Measurements from ENCODE around the gene LTBR.

Gene LTBR

DNA sequence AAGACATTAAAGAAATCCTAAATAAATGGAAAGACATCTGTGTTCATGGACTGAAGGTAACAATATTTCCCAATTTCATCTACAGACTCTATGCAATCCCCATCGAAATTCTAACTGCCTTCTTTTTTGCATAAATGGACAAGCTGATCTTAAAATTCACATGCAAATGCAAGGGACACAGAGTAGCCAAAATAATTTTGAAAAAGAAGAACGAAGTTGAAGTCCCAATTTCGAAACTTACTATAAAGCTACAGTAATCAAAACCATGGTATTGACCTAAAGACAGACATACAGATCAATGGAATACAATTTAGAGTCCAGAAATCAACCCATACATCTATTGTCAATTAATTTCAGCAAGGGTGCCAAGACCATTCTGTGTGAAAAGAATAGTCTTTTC, 44.4 kb downstream of the LTBR start:
- no peak for DNase-seq

DNA sequence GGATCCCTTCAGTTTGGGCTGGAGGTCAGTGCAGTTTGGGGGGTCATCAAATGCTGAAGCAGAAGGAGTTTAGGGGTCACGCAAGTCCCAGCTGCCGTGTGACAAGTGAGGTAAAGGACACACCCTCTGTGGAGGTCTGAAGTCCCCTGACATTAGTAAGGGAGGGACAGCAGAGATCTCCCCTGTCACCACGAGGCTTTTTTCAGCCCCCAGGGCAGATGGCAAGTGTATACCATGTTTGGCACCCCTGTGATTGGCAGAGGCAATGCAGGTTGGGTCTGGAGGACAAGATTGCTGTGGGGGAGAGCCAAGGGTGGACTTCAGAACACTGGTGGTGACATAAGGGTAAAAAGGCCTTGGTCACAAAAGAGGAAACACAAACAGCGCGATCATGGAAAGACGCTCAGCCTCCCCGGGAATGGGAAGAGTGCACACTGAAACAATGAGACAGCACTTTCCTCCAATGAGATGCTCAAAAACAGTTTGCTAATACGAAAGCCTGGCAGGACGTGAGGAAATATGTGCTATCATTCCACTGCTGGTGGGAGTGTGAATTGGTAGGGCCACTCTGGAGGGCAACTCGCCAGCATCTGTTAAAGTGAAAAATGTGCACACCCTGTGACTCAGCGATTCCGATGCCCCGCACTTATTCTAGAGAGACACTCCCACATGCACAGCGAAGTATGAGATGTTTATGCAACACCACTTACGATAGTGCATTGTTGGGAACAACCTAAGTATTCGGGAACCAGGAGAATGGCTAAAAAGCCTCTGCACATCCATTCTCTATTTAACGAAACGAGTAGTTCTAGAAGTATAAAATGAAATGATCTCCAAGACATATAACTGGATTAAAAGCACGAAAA, 46.4 kb downstream of the LTBR start:
- DNase-seq: no peak

- no peak for DNase-seq
Measured at GRCh38 chr12:6432991-6433390, 49.0 kb downstream of the LTBR start.

DNA sequence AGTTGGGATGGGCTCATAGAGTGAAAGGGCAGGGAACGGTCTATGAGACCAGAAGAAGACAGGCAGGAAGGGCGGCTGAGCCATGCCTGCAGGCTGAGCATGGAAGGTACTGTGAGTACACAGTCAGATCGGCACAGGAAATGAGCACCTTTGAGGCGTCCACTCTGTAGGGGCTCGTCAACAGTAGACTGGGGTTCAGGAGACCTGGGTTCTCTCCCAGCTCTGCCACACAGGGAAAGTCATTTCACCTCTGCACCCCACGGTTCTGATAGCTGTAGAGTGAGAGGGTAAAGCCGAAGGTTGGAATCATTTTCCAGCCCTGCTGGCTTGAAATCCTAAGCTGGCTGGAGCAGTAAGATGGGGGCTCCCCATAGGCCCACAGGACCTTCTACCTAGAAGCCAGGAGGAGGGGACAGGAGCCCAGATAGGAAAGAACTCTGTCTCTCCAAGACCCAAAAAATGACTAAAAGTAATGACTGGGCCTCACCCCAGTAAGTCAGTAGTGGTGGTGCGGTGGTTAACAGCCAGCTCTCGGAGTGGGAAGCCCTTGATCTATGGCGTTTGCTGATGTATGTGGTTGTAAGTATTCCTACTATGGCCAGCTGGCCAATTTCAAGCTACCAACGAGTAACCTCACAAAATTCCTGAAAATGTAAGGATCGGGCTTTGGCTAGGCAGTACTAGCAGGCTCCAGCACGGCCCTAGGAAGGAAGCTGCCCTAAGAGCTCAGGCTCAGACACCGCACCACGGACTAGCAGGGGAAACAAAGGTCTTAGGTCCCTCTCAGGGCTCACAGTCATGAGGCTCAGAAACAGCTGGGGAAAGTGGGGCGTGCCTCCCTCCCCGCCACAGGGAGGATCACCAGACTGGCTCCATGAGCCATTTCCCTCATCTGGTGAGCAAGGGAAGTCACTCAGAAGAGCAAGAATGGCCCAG, 50.5 kb downstream of the LTBR start:
- no peak for DNase-seq

- DNase-seq: no peak
Measured at GRCh38 chr12:6435961-6436715, 52.2 kb downstream of the LTBR start.

DNA sequence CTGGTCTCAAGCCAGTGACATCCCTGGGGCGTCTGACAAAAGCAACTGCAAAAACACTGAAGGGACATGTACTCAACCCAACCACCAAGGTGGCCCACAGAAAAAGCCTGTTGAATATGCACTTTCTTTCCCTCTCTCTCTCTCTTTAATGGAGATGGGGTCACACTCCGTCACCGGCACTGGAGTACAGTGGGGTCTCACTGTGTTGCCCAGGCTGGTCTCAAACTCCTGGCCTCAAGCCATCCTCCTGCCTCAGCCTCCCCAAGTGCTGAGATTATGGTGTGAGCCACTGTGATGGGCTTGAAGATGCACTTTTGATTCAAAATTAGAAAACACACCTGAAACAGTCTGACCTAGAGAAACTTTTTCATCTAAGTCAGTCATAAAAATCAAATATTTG, 53.6 kb downstream of the LTBR start:
- DNase-seq: no peak

DNA sequence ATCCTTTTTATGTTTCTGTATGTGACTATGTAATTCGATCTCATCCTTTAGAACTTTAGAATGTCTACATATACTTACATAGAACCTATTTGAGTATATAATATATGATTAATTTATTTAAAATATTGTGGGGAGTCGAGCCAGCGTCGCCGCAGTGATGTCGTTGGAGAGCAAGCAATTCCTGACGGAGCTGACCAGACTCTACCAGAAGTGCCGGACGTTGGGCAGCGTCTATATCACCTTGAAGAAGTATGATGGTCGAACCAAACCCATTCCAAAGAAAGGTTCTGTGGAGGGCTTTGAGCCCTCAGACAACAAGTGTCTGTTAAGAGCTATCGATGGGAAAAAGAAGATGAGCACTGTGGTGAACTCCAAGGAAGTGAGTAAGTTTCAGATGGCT, 54.4 kb downstream of the LTBR start:
- no peak for DNase-seq

DNA sequence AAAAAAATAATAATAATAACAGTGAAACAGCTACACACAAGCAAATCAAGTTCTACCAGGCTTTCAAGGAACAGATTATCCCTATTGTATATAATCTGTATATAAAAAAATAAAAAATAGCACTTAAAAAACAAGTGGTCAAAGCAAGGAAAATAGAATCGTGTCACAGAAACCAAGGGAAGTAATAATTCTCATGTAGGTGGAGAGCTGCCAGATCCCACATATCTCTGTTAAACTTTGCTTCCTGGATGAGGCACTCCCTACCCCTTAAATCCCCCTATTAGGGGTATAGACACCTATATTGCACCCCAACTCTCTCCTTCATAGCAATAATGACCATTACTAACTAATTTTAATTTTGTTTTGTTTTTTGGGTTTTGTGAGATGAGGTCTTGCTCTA, 56.4 kb downstream of the LTBR start:
- DNase-seq: no peak

Measured in NCI-H82 (cell line).